Measurements from ENCODE around the gene LSM8.
"Not testable (repeated sequence)": the region's sequence is repeated elsewhere in the genome, so short reads cannot be mapped to it uniquely, and the experiment has no call there.

Gene LSM8

GRCh38 chr7:118214051-118214832, 30.3 kb downstream of the LSM8 start:
- DNase-seq (ENCODE audit: low read depth in 2 of 2): peak; percentile 54 to 59

- no peak for DNase-seq (ENCODE audit: low read depth in 2 of 2)
Measured at GRCh38 chr7:118214833-118215182, 30.8 kb downstream of the LSM8 start.

GRCh38 chr7:118217210-118217619, 33.3 kb downstream of the LSM8 start:
- no peak for DNase-seq (ENCODE audit: low read depth in 2 of 2)

- no peak for DNase-seq (ENCODE audit: low read depth in 2 of 2)
Measured at GRCh38 chr7:118218413-118219156, 34.6 kb downstream of the LSM8 start.

- no peak for DNase-seq (ENCODE audit: low read depth in 2 of 2)
Measured at GRCh38 chr7:118219157-118219512, 35.2 kb downstream of the LSM8 start.

GRCh38 chr7:118220583-118220982, 36.6 kb downstream of the LSM8 start:
- no peak for DNase-seq (ENCODE audit: low read depth in 2 of 2)

- DNase-seq (ENCODE audit: low read depth in 2 of 2): no peak
Measured at GRCh38 chr7:118222591-118222990, 38.6 kb downstream of the LSM8 start.

- DNase-seq (ENCODE audit: low read depth in 2 of 2): no peak
Measured at GRCh38 chr7:118224521-118224920, 40.6 kb downstream of the LSM8 start, which contains the start of gene ANKRD7. ANKRD7 (plus strand) TSS chr7:118224704; CDS start chr7:118224831, 127 bp downstream.

GRCh38 chr7:118232837-118233236, 48.9 kb downstream of the LSM8 start:
- no peak for DNase-seq (ENCODE audit: low read depth in 2 of 2)

- DNase-seq (ENCODE audit: low read depth in 2 of 2): no peak
Measured at GRCh38 chr7:118233799-118234198, 49.8 kb downstream of the LSM8 start.

- no peak for DNase-seq (ENCODE audit: low read depth in 2 of 2)
Measured at GRCh38 chr7:118239014-118239413, 55.0 kb downstream of the LSM8 start.

- not testable (repeated sequence) for DNase-seq (ENCODE audit: low read depth in 2 of 2)
Measured at GRCh38 chr7:118240320-118240719, 56.4 kb downstream of the LSM8 start.

Measured in stimulated activated CD4-positive, alpha-beta T cell treated with anti-CD3 and anti-CD28 coated beads, Interleukin-1b, Interleukin-23, amount 100 ng/mL, for 4 hours (primary cell).